DND-41 (cell line): ENCODE measurements around the gene SRSF10.

ENCODE experiments used
- EZH2 ChIP-seq: IDR thresholded peaks from 3 replicates; pipeline ENCODE4 v1.6.1; 2012; ENCODE audit warnings: borderline replicate concordance, low read depth, mild to moderate bottlenecking, moderate library complexity, low read length, inconsistent platforms; ENCODE audit not compliant: severe bottlenecking
- TF ChIP-seq, protein P1 (sequence below): IDR thresholded peaks from 2 replicates; pipeline ENCODE4 v1.5.1; 2012; ENCODE audit warnings: borderline replicate concordance, low read length, moderate library complexity, mild to moderate bottlenecking; ENCODE audit not compliant: poor library complexity, severe bottlenecking; ENCODE audit errors: extremely low read depth

DNA sequence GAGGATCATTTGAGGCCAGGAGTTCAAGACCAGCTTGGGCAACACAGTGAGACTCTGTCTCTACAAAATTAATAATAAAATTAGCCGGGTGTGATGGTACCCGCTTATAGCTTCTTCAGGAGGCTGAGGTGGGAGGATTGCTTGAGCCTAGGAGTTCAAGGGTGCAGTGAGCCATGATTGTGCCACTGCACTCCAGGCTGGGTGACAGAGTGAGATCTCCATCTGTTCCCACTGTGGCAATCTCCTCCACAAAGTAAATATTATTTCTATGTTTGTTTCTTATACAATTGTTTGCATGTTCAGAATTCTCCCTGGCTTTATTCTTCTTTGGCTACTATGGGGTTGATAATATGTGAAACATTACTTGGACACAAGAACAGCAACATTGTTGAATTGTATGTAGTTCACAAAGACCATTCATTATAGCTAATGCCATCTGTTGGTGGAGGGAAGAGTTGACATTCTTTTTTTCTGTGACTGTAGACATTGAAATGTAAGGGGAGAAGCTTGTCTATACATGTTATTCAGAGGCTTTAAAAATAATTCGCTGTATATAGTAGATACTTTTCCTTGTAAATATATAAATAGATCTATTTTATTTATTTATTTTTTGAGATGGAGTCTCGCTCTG, 47.8 kb upstream of the SRSF10 start:
- TF ChIP-seq, protein P1, sequence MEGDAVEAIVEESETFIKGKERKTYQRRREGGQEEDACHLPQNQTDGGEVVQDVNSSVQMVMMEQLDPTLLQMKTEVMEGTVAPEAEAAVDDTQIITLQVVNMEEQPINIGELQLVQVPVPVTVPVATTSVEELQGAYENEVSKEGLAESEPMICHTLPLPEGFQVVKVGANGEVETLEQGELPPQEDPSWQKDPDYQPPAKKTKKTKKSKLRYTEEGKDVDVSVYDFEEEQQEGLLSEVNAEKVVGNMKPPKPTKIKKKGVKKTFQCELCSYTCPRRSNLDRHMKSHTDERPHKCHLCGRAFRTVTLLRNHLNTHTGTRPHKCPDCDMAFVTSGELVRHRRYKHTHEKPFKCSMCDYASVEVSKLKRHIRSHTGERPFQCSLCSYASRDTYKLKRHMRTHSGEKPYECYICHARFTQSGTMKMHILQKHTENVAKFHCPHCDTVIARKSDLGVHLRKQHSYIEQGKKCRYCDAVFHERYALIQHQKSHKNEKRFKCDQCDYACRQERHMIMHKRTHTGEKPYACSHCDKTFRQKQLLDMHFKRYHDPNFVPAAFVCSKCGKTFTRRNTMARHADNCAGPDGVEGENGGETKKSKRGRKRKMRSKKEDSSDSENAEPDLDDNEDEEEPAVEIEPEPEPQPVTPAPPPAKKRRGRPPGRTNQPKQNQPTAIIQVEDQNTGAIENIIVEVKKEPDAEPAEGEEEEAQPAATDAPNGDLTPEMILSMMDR, result peak; percentile 65
- no peak for TF ChIP-seq EZH2
